Testis (tissue), 3 donors: ENCODE data around the gene COTL1. TPM values are rescaled to one million over a fixed set of nuclear protein-coding genes. Genes with fewer than 3 reads are reported as not detected.

Source experiments
- DNase-seq: peaks from one replicate; pipeline ENCODE4 v3.0.0-alpha.2; 2019
- H3K27ac ChIP-seq, 2 donors: fragments of 200-600 bp; sonication (generic); one replicate each; pipeline ENCODE4 v1.5.1; 2019
- H3K27me3 ChIP-seq: fragments of 200-600 bp; sonication (generic); one replicate; pipeline ENCODE4 v1.5.1; 2019
- H3K36me3 ChIP-seq: fragments of 200-600 bp; sonication (generic); one replicate; pipeline ENCODE4 v1.5.1; 2017; ENCODE audit warnings: low read depth; ENCODE audit errors: missing control alignments
- H3K4me1 ChIP-seq: fragments of 200-600 bp; sonication (generic); one replicate; pipeline ENCODE4 v1.5.1; 2019
- H3K4me3 ChIP-seq, 2 donors: fragments of 200-600 bp; sonication (generic); one replicate each; pipeline ENCODE4 v1.5.1; 2017 to 2019
- H3K9me3 ChIP-seq: fragments of 200-600 bp; sonication (generic); one replicate; pipeline ENCODE4 v1.5.1; 2017
- CTCF ChIP-seq, 3 experiments: fragments of 450-650 bp in 2 of 3; fragments of 200-600 bp in 1 of 3; sonication (generic) in 1 of 3; IDR thresholded peaks; one replicate each; pipeline ENCODE4 v1.5.1; 2016 to 2019; ENCODE audit warnings: antibody characterized with exemption in 3 of 3, mild to moderate bottlenecking in 2 of 3, moderate library complexity in 1 of 3
- POLR2A ChIP-seq: fragments of 450-650 bp; IDR thresholded peaks from one replicate; pipeline ENCODE4 v1.6.1; 2017; ENCODE audit warnings: antibody characterized with exemption, mild to moderate bottlenecking, moderate library complexity
- WGBS, 2 donors: methylation state at CpG; one replicate each; pipeline ENCODE4 v1.1.5; 2018; 5-methylcytosine and 5-hydroxymethylcytosine counted together
- intact Hi-C: fragments of 100-400 bp; cut with DNase I; formaldehyde crosslinking; loops from one replicate; pipeline ENCODE4 v1.15.1; 2023; ENCODE audit warnings: low total_unique reads
- polyA plus RNA-seq: library from polyadenylated mRNA; stranded (reverse); fragments of 350-450 nt; fragmentation: Illumina TruSeq; extraction: RNeasy Lipid Tissue Mini Kit (QIAGEN cat#74804); gene quantifications from one replicate; pipeline ENCODE4 v1.2.3, GENCODE V29; 2014; ENCODE audit warnings: low read depth, low replicate concordance; ENCODE audit not compliant: insufficient read depth
- total RNA-seq, 2 donors: library from RNA; depleted of rRNA; stranded (reverse); fragments of >200 nt; gene quantifications; one replicate each; pipeline ENCODE4 v1.2.3, GENCODE V29; 2016

The COTL1 gene
- total and polyA plus RNA-seq, 3 donors from 2014 or later: 56.9 to 124 (median 61.9) TPM

GRCh38 chr16:84581158-84581557 is 36.7 kb downstream of the COTL1 start:
- H3K9me3 ChIP-seq: no peaks in the 10 kb centered on the region
- H3K4me3 ChIP-seq: no peak overlapping the region
- WGBS, 2 donors: 85 to 95% methylated on average over 8 of the region's 8 CpGs
- intact Hi-C loops: no loop called here
- no peaks in the 10 kb centered on the region for H3K36me3 ChIP-seq
- H3K27ac ChIP-seq: no peak overlapping the region
- TF ChIP-seq POLR2A (no peak), CTCF (IDR thresholded peaks at IDR 0.05) (no peak)
- H3K4me1 ChIP-seq: no peaks in the 10 kb centered on the region
- H3K27me3 ChIP-seq: no peaks in the 10 kb centered on the region
- DNase-seq: no peak

- Histone ChIP-seq H3K27me3 (no peaks in the 10 kb centered on the region), H3K27ac (no peak overlapping the region), H3K36me3 (no peaks in the 10 kb centered on the region), H3K9me3 (no peaks in the 10 kb centered on the region), H3K4me3 (no peak overlapping the region), H3K4me1 (no peaks in the 10 kb centered on the region)
- intact Hi-C loops: no loop called here
- 92 to 95% methylated on average over 9 to 11 of the region's 11 CpGs for WGBS, 2 donors
- no peak for DNase-seq
- TF ChIP-seq CTCF (IDR thresholded peaks at IDR 0.05) (no peak), POLR2A (no peak)
These were observed 37.9 kb downstream of the COTL1 start for GRCh38 chr16:84579936-84580335.

- intact Hi-C loops: no loop called here
- Histone ChIP-seq H3K4me1 (no peaks in the 10 kb centered on the region), H3K27me3 (no peaks in the 10 kb centered on the region), H3K4me3 (no peak overlapping the region), H3K27ac (no peak overlapping the region), H3K9me3 (no peaks in the 10 kb centered on the region), H3K36me3 (no peaks in the 10 kb centered on the region)
- TF ChIP-seq POLR2A: no peak
- TF ChIP-seq CTCF (IDR thresholded peaks at IDR 0.05): no peak
- 82 to 88% methylated on average over 6 of the region's 6 CpGs for WGBS, 2 donors
- DNase-seq: no peak
These were observed 39.2 kb downstream of the COTL1 start for GRCh38 chr16:84578538-84579126.

GRCh38 chr16:84577034-84577803 is 40.7 kb downstream of the COTL1 start:
- 94 to 95% methylated on average over 15 of the region's 15 CpGs for WGBS, 2 donors
- H3K27ac ChIP-seq: no peak overlapping the region
- H3K4me1 ChIP-seq: no peaks in the 10 kb centered on the region

More at GRCh38 chr16:84577034-84577803, 40.7 kb downstream of the COTL1 start:
- no peaks in the 10 kb centered on the region for H3K9me3 ChIP-seq
- no peak for TF ChIP-seq POLR2A
- no peak for TF ChIP-seq CTCF (IDR thresholded peaks at IDR 0.05)
- H3K27me3 ChIP-seq: no peaks in the 10 kb centered on the region
- intact Hi-C loops: no loop called here
- no peaks in the 10 kb centered on the region for H3K36me3 ChIP-seq
- no peak for DNase-seq
- no peak overlapping the region for H3K4me3 ChIP-seq
